GM12878 (cell line): ENCODE measurements around the gene C16orf90.

Experiments
- CHD4 ChIP-seq: fragments of 200-600 bp; sonication (generic); IDR thresholded peaks from 2 replicates; pipeline ENCODE4 v1.6.1; 2016; ENCODE audit warnings: mild to moderate bottlenecking
- IRF4 ChIP-seq: IDR thresholded peaks from 2 replicates; pipeline ENCODE4 v1.6.1; 2011; ENCODE audit warnings: low read depth, low read length

- TF ChIP-seq CHD4: no peak
- TF ChIP-seq IRF4: no peak
Measured at GRCh38 chr16:3510416-3510815, 15.1 kb upstream of the C16orf90 start.
